Lower leg skin (tissue), 3 donors: ENCODE results near the gene GGA3.

ENCODE experiments used
- CTCF ChIP-seq, 3 donors: fragments of 450-650 bp; IDR thresholded peaks; one replicate each; pipeline ENCODE4 v1.5.1; 2016; ENCODE audit warnings: antibody characterized with exemption in 3 of 3, mild to moderate bottlenecking in 3 of 3, moderate library complexity in 2 of 3
- POLR2A ChIP-seq, 2 donors: fragments of 450-650 bp; IDR thresholded peaks; one replicate each; pipeline ENCODE4 v1.6.1; 2016 to 2017; ENCODE audit warnings: antibody characterized with exemption in 2 of 2, mild to moderate bottlenecking in 1 of 2, moderate library complexity in 1 of 2

DNA sequence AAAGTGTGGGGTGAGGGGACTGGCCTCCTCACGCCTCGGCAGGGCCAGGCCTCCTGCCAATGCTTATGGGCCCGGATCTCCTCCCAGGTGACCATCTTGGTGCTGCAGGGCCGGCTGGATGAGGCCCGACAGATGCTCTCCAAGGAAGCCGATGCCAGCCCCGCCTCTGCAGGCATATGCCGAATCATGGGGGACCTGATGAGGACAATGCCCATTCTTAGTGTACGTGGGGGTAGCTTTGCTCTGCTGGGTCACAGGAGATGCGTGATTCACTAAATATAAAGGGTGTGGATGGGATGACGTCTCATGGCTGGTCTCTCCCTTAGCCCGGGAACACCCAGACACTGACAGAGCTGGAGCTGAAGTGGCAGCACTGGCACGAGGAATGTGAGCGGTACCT is 36.4 kb downstream of the GGA3 start:
- TF ChIP-seq CTCF (IDR thresholded peaks at IDR 0.05) (no peak), POLR2A (IDR thresholded peaks at IDR 0.05) (no peak)
